Activated CD4-positive, alpha-beta T cell treated with anti-CD3 and anti-CD28 coated beads, Interleukin-2, amount 50 U/mL, for 16 hours (primary cell): Measurements from ENCODE around the gene KLHL20.
"Not testable (repeated sequence)": the region's sequence is repeated elsewhere in the genome, so short reads cannot be mapped to it uniquely, and the experiment has no call there.

Experiments used
- DNase-seq: peaks from one replicate; pipeline ENCODE4 v3.0.0-alpha.2; 2020

The KLHL20 gene, protein sequence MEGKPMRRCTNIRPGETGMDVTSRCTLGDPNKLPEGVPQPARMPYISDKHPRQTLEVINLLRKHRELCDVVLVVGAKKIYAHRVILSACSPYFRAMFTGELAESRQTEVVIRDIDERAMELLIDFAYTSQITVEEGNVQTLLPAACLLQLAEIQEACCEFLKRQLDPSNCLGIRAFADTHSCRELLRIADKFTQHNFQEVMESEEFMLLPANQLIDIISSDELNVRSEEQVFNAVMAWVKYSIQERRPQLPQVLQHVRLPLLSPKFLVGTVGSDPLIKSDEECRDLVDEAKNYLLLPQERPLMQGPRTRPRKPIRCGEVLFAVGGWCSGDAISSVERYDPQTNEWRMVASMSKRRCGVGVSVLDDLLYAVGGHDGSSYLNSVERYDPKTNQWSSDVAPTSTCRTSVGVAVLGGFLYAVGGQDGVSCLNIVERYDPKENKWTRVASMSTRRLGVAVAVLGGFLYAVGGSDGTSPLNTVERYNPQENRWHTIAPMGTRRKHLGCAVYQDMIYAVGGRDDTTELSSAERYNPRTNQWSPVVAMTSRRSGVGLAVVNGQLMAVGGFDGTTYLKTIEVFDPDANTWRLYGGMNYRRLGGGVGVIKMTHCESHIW

DNA sequence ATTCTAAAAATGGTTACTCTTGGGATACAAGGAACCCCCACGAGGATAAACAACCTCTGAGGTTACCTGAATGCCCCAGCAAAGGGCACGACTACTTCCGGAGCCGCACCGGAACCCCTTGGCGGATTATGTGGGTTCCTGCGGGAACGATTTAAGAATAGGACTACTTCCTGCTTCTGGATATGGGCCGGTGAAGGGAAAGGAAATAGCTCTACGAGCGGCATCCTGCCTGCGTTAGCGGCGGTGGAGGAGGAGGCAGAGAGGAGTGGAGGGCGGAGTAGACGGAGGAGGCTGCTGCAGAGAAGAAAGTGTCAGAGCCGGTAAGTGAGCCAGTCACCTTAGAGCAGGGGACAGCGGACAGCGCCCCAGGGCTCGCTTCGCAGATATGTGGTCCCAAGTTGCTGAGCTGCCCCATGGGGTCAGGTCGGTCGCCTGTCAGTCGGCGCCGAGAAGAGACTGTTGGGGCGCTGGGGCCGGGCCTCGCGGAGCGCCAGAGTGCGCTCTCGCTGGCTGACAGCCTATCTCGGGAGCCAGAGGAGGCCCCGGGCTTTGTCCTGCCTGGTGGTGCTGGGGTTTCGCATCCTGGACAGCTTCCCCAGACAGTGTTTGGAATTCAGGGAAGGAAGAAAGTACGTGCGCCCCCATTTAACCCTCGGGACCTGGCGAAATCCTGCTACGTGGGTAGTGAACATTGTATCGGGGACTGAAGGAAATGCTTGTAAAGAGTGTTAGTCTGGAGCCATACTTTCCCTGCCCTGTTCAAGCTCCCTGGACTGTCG, at the start of gene KLHL20:
KLHL20 (plus strand) TSS at position 223 of the 779 bp plus-strand sequence. CDS start 1,063 bp downstream, outside the sequence.
- DNase-seq, result peak; percentile 93

DNA sequence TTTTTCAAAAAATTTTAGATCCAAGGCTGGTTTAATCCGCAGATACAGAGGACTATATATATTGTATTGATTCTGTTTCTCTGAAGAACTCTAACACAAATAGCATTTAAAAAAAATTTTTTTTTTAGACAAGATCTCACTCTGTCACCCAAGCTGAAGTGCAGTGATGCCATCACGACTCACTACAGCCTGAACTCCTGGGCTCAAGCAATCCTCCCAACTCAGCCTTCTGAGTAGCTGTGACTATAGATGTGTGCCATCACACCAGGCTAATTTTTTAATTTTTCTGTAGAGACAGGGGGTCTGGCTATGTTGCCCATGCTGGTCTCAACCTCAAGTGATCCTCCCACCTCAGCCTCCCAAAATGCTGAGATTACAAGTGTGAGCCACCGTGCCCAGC, 48.1 kb upstream of the KLHL20 start:
- DNase-seq, result no peak

DNA sequence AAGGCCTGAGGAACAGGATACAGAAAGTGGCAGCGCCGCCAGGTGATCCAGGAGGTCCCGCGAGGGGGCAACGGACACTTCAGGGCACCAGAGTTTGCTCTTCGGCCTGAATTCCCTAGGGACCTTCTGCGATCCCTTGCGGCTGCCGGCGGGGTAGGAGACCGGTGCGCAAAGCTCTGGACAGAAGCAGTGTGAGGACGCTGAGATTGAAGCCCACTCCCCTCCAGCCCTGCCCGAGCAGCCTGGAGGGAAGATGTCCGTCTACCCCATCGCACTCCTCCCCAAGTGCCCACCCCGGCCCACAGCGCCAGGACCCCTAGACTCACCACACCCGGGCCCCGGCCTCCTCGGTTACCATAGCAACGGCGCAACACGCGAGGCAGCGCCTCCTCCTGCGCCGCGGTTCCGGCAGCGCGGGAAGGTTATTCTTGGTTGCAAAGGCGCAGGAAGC, 45.3 kb upstream of the KLHL20 start, which contains the start of gene ANKRD45:
ANKRD45 (minus strand) TSS at position 361 of the 451 bp plus-strand sequence. CDS start 10,433 bp downstream, outside the sequence.
- peak; percentile 12 for DNase-seq

DNA sequence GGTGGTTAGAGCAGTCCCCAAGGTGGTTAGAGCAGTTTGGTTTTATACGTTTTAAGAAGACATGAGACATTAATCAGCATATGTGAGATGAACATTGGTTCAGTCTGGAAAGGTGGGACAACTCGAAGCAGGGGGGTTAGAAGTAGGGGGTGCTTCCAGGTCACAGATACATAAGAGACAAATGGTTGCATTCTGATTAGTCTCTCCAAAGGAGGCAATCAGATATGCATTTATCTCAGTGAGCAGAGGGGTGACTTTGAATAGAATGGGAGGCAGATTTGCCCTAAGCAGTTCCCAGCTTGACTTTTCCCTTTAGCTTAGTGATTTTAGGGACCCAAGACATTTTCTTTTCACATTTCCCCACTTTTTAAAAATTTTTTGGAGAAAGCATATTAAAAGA, 40.3 kb upstream of the KLHL20 start:
- not testable (repeated sequence) for DNase-seq

DNA sequence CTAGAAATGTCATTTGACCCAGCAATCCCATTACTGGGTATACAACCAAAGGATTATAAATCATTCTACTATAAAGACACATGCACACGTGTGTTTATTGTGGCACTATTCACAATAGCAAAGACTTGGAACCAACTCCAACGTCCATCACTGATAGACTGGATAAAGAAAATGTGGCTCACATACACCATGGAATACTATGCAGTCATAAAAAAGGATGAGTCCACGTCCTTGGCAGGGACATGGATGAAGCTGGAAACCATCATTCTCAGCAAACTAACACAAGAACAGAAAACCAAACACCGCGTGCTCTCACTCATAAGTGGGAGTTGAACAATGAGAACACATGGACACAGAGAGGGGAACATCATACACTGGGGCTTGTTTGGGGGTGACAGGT, 34.6 kb upstream of the KLHL20 start:
- not testable (repeated sequence) for DNase-seq

DNA sequence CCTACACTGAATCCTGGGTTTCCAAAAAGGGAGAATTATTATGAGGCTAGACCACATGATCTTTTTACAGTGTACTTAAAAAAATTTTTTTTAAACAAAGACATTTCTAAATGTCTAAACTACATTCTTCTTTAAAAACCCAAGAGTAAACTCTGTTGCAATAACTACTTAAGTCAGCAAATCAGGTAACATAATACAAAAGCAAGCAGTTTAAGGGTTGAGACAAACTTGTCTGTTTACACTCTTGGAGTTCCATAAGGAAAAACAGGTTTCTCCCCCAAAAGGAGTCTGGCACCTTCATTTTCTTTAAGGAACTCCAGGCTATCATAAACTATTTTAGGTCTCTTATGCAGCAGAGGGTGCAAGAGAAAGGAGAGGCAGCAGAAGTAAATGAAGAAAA, 32.6 kb upstream of the KLHL20 start:
- no peak for DNase-seq

DNA sequence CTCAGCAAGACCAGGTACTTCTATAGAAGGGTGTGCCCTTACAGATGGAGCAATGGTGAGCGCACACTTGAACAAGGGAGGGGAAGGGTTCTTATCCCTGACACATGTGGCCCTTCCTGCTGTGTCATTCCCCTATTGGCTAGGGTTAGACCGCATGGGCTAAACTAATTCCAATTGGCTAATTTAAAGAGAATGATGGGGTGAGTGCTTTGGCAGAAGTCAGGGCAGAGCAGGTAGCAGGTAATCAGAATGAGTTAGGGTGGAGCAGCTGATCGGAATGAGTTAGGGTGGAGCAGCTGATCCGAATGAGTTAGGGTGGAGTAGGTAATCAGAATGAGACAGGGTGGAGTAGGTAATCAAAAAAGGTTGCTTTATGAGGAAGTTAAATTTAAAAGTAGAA, 30.9 kb upstream of the KLHL20 start:
- DNase-seq, result not testable (repeated sequence)

DNA sequence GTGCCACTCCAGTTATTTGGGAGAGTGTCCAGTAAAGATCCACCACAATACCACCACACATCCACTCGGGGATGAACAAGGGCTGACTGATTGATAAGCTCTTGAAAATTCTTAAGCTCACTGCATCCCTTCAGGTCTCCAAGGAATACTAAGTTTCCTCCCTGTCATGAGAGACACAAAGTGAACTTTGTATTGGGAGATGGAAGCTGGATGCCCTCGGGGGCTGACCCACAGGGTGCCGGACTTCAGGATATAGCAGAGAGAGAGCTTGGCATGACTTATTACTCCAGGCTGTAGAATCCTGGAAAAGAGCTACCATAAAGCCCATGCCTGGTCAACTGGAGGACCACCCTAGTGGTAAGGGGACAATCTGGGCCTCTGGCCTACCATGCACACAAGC, 29.7 kb upstream of the KLHL20 start:
- DNase-seq, result not testable (repeated sequence)

DNA sequence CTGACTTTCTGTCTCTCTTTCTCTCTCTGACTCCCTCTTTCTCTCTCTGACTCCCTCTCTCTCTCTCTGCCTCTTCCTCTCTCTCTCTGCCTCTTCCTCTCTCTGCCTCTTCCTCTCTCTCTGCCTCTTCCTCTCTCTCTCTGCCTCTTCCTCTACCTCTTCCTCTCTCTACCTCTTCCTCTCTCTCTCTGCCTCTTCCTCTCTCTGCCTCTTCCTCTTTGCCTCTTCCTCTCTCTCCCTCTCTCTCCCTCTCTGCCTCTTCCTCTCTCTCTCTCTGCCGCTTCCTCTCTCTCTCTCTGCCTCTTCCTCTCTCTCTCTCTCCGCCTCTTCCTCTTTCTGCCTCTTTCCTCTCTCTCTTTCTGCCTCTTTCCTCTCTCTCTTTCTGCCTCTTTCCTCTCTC, 26.5 kb upstream of the KLHL20 start:
- no peak for DNase-seq

DNA sequence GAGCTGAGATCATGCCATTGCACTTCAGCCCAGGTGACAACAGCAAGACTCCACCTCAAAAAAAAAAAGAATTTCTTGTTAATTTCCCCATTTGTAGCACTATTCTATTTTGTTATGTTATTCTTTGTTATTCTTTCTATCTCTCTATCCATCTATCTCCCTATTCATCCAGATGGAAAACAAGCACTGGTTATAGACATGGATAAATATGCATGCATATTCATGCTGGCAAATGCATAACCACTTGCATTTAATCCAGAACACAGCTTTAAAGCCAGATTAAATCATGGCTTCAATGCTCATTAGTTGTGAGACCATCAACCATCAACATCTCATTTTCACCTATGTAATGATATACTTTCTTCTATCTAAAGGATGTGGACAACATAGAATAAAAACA, 21.5 kb upstream of the KLHL20 start:
- no peak for DNase-seq

DNA sequence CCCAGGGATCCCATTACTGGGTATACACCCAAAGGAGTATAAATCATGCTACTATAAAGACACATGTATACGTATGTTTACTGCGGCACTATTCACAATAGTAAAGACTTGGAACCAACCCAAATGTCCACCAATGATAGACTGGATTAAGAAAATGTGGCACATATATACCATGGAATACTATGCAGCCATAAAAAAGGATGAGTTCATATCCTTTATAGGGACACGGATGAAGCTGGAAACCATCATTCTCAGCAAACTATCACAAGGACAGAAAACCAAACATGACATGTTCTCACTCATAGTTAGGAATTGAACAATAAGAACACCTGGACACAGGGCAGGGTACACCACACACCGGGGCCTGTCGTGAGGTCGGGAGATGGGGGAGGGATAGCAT, 13.5 kb upstream of the KLHL20 start:
- not testable (repeated sequence) for DNase-seq

DNA sequence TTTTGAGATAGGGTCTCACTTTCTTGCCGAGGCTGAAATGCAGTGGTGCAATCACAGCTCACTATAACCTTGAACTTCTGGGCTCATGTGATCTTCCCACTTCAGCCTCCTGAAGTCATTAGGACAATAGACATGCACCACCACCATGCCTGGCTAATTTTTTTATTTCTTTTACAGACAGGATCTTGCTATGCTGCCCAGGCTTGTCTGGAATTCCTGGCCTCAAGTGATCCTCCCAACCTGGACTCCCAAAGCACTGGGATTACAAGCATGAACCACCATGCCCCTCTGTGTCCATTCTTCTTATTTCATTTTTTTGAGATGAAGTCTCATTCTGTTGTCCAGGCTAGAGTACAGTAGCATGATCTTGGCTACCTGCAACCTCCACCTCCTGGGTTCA, 12.0 kb upstream of the KLHL20 start:
- no peak for DNase-seq

DNA sequence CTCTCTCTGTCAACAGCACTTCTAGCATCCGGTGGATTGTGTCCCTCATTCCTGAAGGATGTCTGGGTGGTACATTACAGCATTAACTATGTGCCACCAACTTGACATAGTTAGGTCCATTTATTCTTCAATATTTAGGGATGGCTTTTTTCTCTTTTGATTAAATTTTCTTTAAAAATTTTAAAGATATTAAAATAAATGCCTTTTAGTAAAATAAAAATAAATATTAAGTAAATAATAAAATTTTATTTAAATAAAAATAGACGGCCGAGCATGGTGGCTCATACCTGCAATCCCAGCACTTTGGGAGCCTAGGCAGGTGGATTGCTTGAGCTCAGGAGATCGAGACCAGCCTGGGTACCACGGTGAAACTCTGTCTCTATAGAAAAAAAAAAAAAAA, 9.7 kb upstream of the KLHL20 start:
- DNase-seq, result no peak

DNA sequence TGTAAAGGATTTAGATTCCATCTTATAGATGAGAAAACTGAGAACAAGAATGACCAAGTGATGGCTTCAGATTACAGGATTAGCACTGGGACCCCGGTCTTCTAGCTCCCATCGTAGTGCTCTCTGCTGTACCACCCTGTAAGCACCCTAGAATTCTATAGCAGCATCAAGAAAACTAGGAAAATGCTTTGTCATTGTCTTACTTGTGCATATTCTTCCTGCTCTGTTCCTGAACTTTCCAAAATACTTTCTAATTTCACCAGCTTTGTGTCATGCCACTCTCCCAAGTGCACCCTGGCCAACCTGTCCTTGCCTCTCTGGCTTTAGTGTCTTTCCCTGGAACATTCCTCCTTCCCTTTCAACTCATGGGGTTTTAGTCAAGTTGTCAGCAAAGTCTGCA, 6.0 kb upstream of the KLHL20 start:
- DNase-seq, result no peak

DNA sequence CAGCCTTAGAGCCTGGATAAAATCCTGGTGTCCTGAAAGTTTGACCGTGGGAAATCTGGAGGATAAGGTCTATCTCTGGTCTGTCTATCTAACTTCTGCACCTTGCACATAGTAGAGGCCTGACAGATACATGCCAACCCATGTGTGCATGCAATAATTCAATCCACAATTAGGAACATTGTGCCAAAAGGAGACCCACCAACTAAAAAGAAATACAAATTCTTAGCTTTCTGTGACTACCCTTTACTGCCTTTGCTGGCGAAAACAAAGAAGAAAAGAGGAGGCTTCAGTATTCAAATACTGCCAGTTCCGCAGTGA, 381 bp upstream of the KLHL20 start:
- DNase-seq, result no peak

DNA sequence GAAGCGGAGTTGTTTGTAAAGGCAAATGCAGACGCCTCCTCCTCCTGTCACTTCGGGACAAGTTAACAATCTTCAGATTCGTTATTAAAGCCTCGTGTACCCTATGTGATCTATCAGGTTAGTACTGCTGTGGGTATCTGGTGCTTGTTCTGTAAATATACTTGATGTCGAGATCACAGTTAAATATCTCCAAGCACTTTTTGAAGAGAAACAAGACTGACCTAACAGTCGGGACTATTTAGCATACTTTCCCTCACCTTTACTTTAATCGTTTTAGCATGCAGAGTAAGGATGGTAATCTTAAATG, 710 bp downstream of the KLHL20 start:
- DNase-seq, result no peak

DNA sequence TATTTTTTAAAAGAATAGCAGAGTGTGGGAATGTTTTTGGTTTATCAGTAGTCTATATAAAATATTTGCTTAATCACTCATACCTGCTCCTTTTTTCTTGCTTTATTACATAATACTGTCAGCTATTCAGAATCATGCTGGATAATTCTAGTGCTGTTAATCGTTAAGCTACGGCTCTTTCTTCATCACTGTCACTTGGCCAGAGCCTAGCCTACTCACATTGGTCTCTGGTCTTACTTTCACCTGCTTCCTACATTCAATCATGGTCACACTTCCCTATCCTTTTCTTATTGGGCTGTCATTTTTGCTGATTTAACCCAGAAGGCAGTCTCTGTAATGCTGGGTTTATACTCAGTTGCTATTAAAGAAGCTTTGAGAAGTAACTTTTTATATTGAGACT, 2.5 kb downstream of the KLHL20 start:
- DNase-seq, result no peak

DNA sequence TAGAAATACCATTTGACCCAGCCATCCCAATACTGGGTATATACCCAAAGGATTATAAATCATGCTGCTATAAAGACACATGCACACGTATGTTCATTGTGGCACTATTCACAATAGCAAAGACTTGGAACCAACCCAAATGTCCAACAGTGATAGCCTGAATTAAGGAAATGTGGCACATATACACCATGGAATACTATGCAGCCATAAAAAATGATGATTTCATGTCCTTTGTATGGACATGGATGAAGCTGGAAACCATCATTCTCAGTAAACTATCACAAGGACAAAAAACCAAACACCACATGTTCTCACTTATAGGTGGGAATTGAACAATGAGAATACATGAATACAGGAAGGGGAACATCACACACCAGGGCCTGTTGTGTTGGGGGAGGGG, 16.6 kb downstream of the KLHL20 start:
- not testable (repeated sequence) for DNase-seq

DNA sequence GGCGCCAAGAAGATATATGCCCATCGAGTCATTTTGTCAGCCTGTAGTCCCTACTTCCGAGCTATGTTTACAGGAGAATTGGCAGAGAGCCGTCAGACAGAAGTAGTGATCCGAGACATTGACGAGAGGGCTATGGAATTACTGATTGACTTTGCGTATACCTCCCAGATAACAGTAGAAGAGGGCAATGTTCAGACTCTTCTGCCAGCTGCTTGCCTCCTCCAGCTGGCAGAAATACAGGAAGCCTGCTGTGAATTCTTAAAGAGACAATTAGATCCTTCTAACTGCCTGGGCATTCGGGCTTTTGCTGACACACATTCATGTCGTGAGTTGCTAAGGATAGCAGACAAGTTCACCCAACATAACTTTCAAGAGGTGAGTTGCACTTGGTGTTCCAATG, 19.1 kb downstream of the KLHL20 start:
- no peak for DNase-seq

DNA sequence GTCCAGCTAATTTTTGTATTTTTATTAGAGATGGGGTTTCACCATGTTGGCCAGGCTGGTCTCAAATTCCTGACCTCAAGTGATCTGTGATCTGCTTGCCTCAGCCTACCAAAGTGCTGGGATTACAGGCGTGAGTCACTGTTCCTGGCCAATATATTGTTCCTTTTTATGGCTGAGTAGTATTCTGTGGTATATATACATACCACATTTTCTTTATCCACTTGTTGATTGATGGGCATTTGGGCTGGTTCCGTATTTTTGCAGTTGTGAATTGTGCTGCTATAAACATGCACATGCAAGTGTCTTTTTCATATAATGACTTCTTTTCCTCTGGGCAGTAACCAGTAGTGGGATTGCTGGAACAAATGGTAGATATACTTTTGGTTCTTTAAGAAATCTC, 21.3 kb downstream of the KLHL20 start:
- not testable (repeated sequence) for DNase-seq

DNA sequence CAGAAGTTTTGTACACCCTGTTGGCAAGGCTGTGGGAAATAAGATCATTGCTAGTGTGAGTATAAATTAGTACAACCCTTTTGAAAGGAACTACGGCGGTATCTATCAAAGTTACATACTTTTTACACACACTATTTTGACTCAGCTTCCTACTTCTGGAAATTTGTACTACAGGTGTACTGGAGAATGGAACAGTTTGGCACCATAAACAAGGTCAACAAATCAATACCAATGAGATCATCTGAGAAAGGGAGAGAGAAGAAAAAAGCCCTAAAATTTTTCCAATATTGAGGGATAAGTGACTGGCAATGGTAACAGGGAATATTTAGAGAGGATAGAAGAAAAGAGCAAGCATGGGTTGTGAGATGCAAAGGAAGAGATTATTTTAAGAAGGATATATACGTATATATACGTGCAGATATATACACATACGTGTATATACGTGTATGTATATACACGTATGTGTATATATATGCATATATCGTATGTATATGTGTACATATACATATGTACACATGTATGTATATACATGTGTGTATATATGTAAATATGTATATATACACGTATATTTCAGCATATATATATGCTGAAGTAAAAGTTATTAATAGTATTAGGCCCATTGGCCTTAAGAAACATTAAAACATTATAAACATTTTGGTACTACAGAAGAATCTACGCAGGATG, 27.6 kb downstream of the KLHL20 start:
- no peak for DNase-seq

DNA sequence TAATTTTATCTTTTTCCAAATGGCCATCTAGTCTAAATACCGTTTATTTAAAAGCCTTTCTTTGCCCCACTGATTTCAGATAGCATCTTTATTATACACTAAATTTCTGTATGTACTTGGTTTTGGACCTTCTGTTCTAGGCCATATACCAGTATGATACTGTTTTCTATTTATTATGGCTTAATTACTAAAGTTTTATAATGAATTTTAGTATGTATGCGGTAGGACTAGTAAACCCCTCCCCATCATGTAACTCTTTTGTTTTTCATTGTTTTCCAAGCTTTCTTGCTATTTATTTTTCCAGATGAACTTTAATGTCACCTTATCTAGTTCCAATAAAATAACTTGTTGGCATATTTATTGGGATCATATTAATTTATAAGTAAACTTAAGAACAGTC, 29.9 kb downstream of the KLHL20 start:
- no peak for DNase-seq

DNA sequence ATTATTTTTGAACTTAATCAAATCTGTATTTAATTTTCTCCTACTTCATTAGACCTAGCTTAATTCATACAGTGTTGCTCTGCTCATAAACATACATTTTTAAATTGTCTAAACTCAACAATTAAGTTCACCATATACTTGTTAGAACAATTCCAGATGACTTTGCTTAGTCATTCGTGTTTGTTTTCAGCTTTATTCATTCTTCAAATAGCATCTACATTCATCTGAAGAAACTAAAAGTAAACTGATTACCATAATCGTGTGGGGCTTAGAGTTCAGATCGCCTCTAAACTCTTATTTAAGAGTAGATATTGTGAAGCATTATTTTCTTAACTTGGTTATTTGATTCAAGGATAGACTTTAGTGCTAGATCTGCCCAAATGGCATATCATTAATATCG, 34.4 kb downstream of the KLHL20 start:
- DNase-seq, result no peak
